Muscle of back (tissue), 11 donors: ENCODE data around the gene GNL3. TPM values are rescaled to one million over a fixed set of nuclear protein-coding genes. Genes with fewer than 3 reads are reported as not detected.
"Not testable (repeated sequence)": the region's sequence is repeated elsewhere in the genome, so short reads cannot be mapped to it uniquely, and the experiment has no call there.

ENCODE experiments used
- DNase-seq, 3 donors: peaks; one replicate each; pipeline versions ENCODE4 v3.0.0 to v3.0.0-alpha.2; 2013
- polyA plus RNA-seq, 10 donors: library from polyadenylated mRNA; unstranded; fragments of 120-200 nt; gene quantifications; one replicate each; pipeline ENCODE4 v1.2.1, GENCODE V29; 2013; ENCODE audit not compliant: insufficient read length in 10 of 10

GNL3 gene
- polyA plus RNA-seq, 10 donors: 79.4 to 101 (median 86.5) TPM

DNA sequence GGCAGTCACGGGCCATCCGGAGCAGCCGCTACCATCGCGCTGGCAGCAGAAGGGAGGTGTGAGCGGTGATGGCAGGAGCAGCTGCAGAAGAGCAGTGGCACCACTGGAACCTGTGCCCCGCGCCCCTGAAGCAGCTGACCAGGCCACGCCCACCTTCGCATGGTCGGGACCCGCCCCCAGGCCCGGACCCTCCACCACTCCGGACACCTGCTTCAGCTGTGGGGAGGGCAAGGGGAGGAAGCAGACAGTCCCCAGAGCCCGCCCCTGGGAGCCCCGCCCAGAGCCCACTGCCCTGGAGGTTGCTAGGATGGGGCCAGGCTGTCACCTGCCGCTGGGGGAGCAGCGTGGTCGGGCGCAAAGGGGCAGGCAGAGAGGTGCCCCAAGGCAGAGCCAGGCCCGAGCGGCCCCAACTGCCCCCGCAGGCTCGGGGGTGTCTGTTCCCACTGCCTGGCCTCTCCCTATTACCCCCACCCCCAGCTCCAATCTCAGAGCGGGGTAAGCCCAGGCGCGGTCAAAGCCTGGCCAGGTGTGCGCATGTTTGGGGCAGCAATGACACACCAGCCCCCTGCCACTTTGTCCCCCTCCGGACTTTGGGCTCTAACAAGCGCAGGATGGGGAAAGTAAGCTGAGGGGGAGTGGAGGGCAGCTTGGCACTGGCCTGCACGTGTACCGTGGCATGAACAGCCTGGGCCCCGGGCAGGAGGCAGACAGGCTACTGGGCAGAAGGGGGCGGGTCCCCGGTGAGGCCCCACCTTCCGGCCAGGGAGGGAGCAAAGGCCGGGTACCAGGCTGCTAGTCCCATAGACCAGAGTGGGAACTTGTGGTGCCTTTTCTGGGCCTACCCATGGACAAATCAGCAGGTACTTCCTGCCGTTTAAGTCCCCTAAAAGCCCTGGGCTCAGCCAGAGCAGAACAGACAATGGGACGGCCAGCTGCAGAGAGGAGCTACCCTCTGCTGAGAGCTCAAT, 28.8 kb downstream of the GNL3 start:
- DNase-seq: peak in 1 of 3 donors; percentile 20

DNA sequence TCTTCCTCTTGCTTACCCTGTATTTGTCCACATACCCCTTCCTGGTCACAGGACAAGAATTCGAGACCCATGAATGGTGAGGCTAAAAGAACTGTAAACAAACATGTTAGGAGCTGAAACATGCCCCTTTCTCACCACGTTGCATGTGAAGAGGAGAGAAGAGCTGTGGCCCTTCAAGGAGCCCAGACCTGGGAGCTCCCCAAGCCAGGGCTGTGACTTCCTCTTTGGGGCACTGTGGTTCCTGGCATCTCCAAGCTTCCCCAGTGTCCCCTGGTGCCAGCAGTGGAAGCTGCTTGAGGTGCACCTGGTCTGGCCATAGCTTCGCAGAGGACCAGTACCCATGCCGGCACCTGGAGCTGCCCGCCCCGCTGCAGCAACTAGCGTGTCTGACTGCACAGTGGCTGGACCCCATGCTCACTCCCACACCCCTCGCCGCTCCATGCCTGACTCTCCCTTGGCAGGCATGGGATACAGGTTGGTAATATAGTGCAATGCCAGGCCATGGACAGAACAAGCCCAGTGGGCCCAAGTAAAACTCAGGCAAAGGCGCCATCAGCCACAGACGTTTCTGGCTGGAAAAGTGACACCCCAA, 30.0 kb downstream of the GNL3 start:
- DNase-seq: no peak

DNA sequence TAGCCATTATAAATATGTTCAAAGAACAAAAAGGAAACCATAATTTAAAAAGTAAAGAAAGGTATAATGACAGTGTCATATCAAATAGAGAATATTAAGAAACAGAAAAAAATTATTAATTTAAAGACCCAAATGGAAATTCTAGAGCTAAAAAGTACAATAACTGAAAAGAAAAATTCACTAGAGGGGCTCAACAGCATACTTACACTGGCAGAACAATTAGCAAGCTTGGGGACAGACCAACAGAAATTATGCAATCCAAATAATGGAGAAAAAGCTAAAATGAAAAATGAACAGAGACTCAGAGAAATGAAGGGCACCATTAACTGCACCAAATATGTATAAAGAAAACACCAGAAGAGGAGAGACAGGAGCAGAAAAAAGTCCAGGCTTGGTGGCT, 33.8 kb downstream of the GNL3 start:
- DNase-seq: no peak

DNA sequence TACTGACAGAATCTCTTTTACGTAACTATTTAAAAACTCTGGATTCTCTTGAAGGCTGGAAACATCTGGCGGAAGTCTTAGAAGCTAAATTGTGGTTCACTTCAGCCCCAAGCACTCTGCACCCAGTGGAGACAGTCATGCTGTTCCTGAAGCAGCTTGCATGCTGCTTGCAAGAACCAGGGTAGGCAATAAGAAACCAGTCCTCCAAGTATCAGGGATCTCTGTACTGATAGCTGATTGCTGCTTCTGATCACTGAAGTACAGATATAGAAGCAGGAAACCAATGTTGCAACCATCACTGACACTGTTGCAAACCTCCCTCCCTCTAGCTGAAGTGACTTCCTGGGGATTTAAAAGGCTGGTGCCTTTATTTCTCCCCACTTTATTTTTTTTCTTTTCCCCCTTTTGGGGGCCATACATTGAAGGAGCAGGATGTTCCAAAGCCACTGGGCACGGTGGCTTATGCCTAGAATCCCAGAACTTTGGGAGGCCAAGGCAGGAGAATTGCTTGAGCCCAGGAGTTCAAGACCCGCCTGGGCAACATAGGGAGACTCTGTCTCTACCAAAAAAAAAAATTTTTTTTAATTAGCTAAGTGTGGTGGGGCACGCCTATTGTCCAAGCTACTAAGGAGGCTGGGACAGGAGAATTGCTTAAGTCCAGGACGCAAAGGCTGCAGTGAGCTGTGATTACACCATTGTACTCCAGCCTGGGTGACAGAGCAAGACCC, 35.3 kb downstream of the GNL3 start:
- DNase-seq: peak in 1 of 3 donors; percentile 27

DNA sequence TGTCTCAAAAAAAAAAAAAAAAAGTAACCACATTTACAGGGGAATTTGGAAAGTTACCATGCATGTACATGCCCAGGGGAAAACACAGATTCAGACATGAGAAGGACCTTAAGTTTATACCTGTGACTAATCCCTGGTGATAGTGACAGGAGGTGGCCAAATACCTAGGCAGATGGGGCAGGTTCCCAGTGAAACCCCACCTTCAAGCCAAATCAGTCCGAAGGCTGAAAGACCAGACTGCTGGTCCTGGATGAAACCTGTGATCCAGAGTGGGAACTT, 35.8 kb downstream of the GNL3 start:
- no peak for DNase-seq

DNA sequence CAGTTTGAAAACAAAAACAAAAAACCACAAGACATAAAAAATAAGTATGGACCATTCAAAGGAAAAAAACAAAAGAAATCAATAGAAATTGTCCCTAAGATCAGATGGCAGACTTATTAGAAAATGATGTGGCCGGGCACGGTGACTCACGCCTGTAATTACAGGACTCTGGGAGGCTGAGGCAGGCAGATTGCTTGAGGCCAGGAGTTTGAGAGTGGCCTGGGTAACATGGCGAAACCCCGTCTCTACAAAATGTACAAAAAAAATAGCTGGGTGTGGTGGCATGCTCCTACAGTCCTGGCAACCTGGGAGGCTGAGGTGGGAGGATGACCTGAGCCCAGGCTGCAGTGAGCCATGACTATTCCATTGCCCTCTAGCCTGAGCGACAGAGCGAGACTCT, 36.7 kb downstream of the GNL3 start:
- DNase-seq: no peak

DNA sequence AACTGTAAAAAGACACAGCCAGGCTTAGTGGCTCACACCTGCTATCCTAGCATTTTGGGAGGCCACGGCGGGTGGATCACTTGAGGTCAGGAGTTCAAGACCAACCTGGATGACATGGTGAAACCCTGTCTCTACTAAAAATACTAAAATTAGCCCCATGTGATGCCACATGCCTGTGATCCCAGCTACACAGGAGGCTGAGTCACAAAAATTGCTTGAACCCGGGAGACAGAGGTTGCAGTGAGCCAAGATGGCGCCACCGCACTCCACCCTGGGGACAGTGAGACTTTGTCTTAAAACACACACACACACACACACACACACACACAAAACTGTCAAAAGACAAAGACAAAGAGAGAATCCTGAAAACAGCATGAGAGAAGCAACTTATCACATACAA, 38.1 kb downstream of the GNL3 start:
- no peak for DNase-seq

DNA sequence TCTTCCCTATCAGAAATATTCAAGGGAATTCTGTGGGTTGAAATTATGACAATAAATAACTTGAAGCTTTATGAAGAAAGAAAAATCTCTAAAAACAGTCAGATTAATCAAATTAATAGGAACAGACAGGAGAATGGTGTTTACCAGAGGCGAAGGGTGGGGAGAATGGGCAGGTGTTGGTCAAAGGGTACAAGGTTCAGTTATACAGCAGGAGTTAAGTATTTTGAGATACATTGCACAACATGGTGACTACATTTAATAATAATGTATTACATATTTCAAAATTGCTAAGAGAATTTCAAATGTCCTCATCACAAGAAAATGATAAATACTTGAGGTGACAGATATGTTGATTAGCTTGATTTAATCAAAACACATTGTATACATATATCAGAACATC, 38.7 kb downstream of the GNL3 start:
- no peak for DNase-seq

DNA sequence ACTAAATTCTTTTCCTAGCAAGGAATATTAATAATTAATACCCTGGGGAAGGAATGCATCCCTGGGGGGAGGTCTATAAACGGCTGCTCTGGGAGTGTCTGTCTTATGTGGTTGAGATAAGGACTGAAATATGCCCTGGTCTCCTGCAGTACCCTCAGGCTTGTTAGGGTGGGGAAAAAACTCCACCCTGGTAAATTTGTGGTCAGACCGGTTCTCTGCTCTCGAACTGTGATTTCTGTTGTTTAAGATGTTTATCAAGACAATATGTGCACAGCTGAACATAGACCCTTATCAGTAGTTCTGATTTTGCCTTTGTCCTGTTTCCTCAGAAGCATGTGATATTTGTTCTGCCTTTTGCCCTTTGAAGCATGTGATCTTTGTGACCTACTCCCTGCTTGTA, 42.9 kb downstream of the GNL3 start:
- not testable (repeated sequence) for DNase-seq

DNA sequence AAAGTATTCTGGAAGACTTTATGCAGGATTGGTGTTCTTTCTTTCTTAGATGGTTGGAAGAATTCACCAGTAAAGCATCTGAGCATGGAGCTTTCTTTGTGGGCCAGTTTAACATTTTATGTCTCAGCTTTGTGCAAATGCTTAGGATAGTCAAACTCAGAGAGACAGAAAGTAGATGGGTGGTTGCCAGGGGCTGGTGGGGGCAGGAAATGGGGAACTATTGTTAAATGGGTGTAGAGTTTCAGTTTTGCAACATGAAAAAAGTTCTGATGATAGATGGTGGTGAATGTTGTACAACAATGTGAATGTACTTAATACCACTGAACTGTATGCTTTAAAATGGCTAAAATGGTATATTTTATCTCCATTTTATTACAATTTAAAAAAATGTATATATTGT, 44.8 kb downstream of the GNL3 start:
- DNase-seq: no peak

DNA sequence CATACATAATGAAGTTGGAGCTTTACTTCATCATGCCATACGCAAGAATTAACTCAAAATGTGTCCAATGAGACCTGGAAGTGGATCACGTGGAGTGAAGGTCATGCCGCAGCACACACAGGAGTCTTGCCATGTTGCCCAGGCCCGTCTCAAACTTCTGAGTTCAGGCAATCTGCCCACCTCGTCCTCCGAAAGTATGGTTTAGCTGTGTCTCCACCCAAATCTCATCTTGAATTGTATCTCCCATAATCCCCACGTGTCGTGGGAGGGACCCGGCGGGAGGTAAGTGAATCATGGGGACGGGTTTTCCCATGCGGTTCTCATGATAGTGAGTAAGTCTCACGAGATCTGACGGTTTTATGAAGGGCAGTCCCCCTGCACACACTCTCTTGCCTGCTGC, 45.8 kb downstream of the GNL3 start:
- DNase-seq: no peak

DNA sequence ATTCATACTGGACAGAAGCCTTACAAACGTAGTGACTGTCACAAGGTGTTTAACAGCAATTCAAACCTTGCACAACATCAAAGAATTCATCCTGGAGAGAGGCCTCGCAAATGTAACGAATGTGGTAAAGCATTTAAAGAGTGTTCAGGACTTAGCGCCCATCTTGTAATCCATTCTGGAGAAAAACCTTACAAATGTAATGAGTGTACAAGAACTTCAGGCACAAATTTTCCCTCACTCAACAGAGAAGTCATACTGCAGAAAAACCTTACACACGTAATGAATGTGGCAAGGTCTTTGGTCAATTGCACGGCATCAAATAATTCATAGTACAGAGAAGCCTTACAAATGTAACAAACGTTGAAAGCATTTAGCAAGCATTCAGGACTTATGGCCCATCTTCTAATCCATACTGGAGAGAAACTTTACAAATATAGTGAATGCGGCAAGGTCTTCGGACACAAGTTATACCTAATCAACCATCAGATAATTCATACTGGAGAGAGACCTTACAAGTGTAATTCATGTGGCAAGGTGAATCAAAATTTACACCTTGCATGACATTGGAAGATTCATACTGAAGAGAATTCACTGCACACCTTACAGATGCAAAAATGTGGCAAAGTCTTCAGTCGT, 47.5 kb downstream of the GNL3 start:
- no peak for DNase-seq

DNA sequence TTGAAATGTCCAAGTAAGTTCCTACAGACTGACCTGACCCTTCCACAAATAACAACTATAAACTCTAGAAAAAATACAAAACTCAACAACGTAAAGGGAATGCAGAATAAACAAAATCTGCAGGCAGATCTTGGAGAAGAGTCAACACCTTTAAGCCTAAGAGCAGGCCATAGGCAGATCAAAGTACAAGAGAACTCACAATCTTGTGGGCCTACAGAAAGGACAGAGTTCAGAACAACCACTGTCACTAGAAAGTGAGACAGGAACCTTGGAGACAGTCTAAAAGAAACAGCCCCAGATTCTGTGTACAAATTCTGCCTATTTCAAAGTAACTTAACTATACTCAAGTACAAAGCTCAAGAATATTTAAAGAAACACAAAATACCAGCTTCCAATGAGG, 53.9 kb downstream of the GNL3 start:
- no peak for DNase-seq

DNA sequence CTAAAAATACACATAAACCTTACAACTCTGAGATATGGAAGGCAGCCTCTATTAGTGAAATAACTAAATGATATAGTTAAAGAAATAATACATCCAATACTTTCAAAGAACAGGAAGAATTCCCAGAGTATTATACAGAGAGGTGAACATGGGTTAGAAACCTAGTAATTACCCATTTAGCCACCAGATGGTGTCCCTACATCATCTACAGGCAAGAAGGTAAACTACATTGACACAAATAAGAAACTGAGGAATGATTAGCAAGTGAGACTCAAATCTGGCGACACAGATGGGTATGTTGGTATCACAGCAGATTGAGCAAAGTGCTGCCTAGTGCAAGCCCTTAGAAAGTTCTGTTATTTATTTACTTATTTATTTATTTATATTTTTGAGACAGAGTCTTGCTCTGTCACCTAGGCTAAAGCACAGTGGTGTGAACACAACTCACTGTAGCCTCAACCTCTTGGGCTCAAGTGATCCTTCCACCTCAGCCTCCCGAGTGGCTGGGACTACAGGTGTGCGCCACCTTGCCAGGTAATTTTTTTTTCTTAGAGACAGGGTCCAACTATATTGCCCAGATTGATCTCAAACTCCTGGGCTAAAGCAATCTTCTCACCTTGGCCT, 56.7 kb downstream of the GNL3 start:
- peak; percentile 13 to 48 (median 33) for DNase-seq

DNA sequence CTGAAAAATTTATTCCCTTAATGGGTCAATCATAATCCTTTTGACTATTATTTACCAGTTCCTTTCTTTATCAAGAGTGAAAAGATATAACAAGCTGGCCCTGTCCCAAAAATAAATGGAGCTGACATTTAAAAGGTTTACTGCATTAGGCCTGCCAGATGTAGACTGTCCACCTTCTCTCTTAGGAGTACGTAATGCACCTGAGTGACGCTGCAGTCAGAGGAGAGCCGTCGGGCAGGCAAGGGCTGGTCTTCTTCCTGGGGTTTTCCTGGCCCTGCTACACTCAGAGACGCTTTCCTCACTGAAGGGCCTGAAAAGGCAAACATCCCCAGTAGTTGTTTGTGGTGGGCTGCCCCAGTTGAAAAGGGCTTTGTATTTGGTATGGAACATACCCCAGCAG, 57.3 kb downstream of the GNL3 start:
- no peak for DNase-seq

DNA sequence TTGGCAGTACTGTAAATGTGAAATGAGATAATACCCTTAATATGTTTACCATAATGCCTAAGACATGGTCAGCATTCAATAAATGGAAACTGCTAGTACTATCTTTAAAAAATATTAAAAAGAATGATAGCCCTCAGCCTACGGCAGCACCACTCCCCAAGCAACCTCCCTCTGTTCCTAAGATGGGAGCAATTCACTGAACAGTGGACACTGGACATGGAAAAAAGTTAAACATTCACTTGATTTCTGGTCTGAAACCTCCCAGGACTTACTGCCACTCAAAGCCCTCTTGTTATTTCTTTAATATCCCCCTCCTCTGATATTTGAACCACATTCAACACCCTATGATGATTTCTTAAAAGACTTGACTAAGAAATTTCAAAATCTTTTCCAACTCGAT, 57.9 kb downstream of the GNL3 start:
- DNase-seq: no peak

Other genes starting within 250 kb of the GNL3 start
- 10 to 100 TPM; 10.2 to 15.6 (median 13.3) TPM for gene SEMA3G, start 240.9 kb upstream of the GNL3 start, polyA plus RNA-seq
- 1,000 to 10,000 TPM in 1 of 10 donors, 100 to 1,000 TPM in 9; 325 to 1,057 (median 613) TPM for gene TNNC1, start 232.0 kb upstream of the GNL3 start, polyA plus RNA-seq
- gene NISCH, start 230.4 kb upstream of the GNL3 start, polyA plus RNA-seq: 10 to 100 TPM; 54.2 to 96.6 (median 64.4) TPM
- 10 to 100 TPM; 29.3 to 65.0 (median 46.0) TPM for gene STAB1, start 190.7 kb upstream of the GNL3 start, polyA plus RNA-seq
- 100 to 1,000 TPM in 2 of 10 donors, 10 to 100 TPM in 8; 68.1 to 146 (median 93.2) TPM for gene NT5DC2, start 152.2 kb upstream of the GNL3 start, polyA plus RNA-seq
- gene UQCC5, start 149.4 kb upstream of the GNL3 start, polyA plus RNA-seq: 10 to 100 TPM in 6 of 10 donors, 1 to 10 TPM in 4; 7.1 to 18.7 (median 12.6) TPM
- 10 to 100 TPM; 38.1 to 62.2 (median 46.3) TPM for gene PBRM1, start 119 bp upstream of the GNL3 start, polyA plus RNA-seq
- gene GLT8D1, start 19.8 kb downstream of the GNL3 start, polyA plus RNA-seq: 100 to 1,000 TPM in 1 of 10 donors, 10 to 100 TPM in 9; 72.0 to 105 (median 84.0) TPM
- 100 to 1,000 TPM in 1 of 10 donors, 10 to 100 TPM in 9; 76.8 to 100 (median 87.9) TPM for gene SPCS1, start 20.1 kb downstream of the GNL3 start, polyA plus RNA-seq
- gene NEK4, start 84.9 kb downstream of the GNL3 start, polyA plus RNA-seq: 10 to 100 TPM in 8 of 10 donors, 1 to 10 TPM in 2; 8.6 to 13.6 (median 11.0) TPM
- under 1 TPM in 3 of 10 donors, not detected in 7; 0.19 to 0.92 (median 0.33) TPM for gene ITIH1, start 91.6 kb downstream of the GNL3 start, polyA plus RNA-seq
- 1 to 10 TPM in 8 of 10 donors, under 1 TPM in 2; 0.59 to 2.4 (median 1.4) TPM for gene ITIH3, start 108.8 kb downstream of the GNL3 start, polyA plus RNA-seq
- 10 to 100 TPM in 8 of 10 donors, 1 to 10 TPM in 2; 8.0 to 35.5 (median 19.9) TPM for gene ITIH4, start 144.6 kb downstream of the GNL3 start, polyA plus RNA-seq
- gene MUSTN1, start 149.0 kb downstream of the GNL3 start, polyA plus RNA-seq: 100 to 1,000 TPM in 7 of 10 donors, 10 to 100 TPM in 3; 86.2 to 170 (median 110) TPM
- gene STIMATE, start 211.5 kb downstream of the GNL3 start, polyA plus RNA-seq: 10 to 100 TPM in 1 of 10 donors, 1 to 10 TPM in 9; 6.8 to 11.3 (median 8.2) TPM